Coronary artery (tissue), 2 donors: ENCODE measurements around the gene TMEM214.

Experiments
- DNase-seq: peaks from one replicate; pipeline ENCODE4 v3.0.0-alpha.2; 2017; ENCODE audit warnings: low spot score
- H3K27ac ChIP-seq, 2 donors: fragments of 200-600 bp; sonication (generic); one replicate each; pipeline ENCODE4 v1.5.1; 2016 to 2019
- H3K4me3 ChIP-seq: fragments of 200-600 bp; sonication (generic); 2 replicates; pipeline ENCODE4 v1.5.1; 2016; ENCODE audit warnings: mild to moderate bottlenecking, moderate library complexity
- CTCF ChIP-seq: fragments of 200-600 bp; sonication (generic); IDR thresholded peaks from one replicate; pipeline ENCODE4 v1.5.1; 2019; ENCODE audit warnings: antibody characterized with exemption

The TMEM214 gene

DNA sequence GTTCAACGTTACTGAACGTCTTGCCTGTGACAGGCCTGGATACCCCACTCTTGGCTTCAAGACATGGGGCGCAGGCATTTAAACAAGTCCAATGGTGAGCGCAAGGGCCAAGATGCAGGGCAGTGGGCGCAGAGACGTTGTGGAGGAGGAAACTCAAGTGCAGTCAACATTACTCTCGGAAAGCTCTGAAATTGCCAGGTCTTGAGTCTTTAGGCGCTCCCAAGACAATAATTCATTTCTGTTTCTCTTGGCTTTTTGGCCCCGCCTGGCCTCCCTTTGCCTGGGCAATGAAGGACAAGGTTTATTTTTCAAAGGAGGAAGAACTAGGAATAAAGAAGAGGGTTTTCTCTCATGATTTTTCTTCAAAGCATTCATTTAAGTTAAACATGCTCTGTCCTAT lies 13.3 kb upstream of the TMEM214 start:
- no peak for DNase-seq
- TF ChIP-seq CTCF: no peak
- H3K27ac ChIP-seq: peak overlapping the region in 1 of 2 donors; percentile 51
- no peak overlapping the region for H3K4me3 ChIP-seq

GRCh38 chr2:27019931-27020855 lies 12.6 kb upstream of the TMEM214 start:
- Histone ChIP-seq H3K27ac (peak overlapping the region in 1 of 2 donors; percentile 51), H3K4me3 (no peak overlapping the region)
- TF ChIP-seq CTCF: no peak
- DNase-seq: no peak

DNA sequence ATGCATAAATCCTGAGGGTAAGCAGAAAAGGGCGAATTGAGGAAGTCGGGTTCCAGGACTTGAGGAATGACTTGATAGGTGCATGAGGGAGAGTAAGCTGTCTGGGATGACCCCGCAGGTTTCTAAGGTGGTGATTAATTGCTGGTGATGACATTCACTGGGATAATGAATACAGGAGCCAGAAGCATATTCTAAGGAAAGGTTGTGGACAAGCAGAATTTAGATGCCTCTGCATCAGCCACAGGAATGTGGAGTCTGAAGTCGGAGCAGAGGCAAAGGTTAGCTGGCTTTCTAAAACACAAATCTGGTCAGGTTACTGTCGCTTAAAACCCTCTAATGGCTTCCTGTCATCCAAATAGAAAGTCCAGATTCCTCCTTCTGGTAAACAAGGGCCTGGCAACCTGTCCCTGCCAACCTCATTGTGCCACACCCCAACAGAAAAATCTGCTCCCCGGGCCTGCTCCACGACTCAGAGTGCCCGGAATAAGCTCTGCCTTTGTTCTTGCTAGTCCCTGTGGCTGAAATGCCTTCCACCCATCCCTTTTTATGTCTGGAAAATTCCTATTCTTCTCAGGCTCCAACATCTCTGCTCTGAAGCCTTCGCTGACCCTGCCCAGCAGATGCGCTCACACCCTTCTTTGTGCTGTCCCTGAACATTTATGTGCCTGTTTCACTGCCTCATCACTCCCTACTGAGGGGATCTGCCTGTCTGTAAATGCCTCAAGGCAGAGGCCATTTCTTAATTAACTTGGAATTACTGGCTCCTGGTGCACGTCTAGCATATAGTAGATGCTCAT lies 11.3 kb upstream of the TMEM214 start:
- no peak for DNase-seq
- TF ChIP-seq CTCF: no peak
- no peak overlapping the region for H3K27ac ChIP-seq
- no peak overlapping the region for H3K4me3 ChIP-seq

- no peak overlapping the region for H3K4me3 ChIP-seq
- H3K27ac ChIP-seq: no peak overlapping the region
- no peak for DNase-seq
- TF ChIP-seq CTCF: no peak
Observed at GRCh38 chr2:27023740-27024139, 9.0 kb upstream of the TMEM214 start.

DNA sequence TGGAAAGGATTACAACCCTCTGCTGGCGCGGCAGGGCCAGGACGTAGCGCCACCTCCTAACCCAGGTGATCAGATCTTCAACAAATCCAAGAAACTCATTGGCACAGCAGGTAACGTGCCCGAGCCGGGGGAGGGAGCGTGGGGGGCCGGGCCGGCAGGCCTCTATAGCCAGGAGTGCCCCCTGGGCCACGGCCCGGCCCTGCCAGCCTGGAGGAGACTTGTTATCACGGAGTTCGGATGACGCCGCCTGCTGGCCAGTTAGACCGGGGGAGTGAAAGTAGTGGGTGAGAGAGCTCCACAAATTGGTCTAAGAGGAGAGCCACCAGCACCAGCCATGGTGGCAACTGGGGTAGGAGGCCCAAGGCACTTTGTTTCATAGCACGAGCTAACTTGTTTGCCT lies 8.6 kb upstream of the TMEM214 start:
- H3K4me3 ChIP-seq: no peak overlapping the region
- H3K27ac ChIP-seq: no peak overlapping the region
- DNase-seq: no peak
- no peak for TF ChIP-seq CTCF

DNA sequence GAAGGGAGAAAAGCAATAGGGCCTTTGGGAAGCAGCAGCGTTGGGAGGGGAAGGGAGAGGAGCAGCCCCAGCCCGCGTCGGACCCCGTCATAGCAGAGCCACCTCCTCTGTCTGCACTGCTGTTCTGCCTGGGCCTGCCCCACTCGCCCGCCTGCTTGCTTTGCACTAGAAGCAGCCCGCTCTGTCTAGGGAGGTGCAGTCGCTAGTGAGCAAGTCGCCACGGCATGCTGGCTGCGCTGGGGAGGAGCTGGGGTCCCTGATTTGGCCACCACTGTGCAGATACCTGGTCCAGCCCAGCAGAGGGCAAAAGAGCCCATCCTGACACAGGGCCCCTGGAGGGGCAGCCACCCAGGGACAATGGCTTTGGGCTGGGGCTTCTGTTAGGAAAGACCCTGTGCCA lies 8.0 kb upstream of the TMEM214 start:
- no peak for TF ChIP-seq CTCF
- Histone ChIP-seq H3K27ac (no peak overlapping the region), H3K4me3 (no peak overlapping the region)
- no peak for DNase-seq
